Measurements from ENCODE around the gene ADAM12. TPM values are rescaled to one million over a fixed set of nuclear protein-coding genes. Genes with fewer than 3 reads are reported as not detected.

ADAM12 gene
- total RNA-seq, 4 donors from 2014 or later, result under 0.01 to 60.8 (median 0.64) TPM; not detected in 1

DNA sequence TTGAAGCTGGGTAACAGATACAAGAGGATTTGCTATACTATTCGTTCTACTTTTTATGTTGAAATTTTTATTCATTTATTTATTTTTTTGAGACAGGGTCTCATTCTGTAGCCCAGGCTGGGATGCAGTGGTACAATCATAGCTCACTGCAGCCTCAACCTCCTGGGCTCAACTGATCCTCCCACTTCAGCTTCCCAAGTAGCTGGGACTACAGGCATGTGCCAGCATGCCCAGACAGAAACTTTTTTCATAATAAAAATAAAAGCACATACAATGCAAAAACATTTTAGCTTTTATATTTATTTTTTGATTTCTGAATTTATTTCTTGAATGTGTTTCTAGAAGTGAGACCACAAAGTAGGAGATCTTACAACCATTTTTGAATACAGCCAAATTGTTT is 420.7 kb downstream of the ADAM12 start:
- no peaks in the 10 kb centered on the region for H3K9me3 ChIP-seq
- TF ChIP-seq POLR2A (IDR thresholded peaks at IDR 0.05), result no peak
- no peak for DNase-seq
- H3K27me3 ChIP-seq, result no peaks in the 10 kb centered on the region
- no peaks in the 10 kb centered on the region for H3K4me1 ChIP-seq
- no peaks in the 10 kb centered on the region for H3K36me3 ChIP-seq
- H3K4me3 ChIP-seq, result no peak overlapping the region
- intact Hi-C loops (cut with DNase I; ENCODE audit: low total_unique reads), result no loop called here
- no peak overlapping the region for H3K27ac ChIP-seq

DNA sequence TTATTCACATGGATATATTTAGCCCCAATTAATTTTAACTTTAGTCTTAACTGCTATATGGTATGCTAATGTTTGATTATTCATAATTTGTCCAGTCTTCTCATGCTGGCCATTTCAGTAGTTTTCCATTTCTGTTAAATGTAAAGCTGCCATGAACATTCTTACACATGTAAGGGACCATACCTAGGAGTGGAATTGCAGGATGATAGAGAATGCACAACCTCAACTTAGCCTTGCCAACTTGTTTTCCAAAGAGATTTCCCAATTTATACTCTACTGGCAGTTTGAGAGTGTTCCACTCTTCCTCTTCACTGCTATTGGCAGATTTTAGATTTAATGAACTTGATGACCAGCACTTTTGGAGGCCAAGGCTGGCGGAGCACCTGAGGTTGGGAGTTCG is 423.7 kb downstream of the ADAM12 start:
- intact Hi-C loops (cut with DNase I; ENCODE audit: low total_unique reads), result no loop called here
- Histone ChIP-seq H3K9me3 (no peaks in the 10 kb centered on the region), H3K4me1 (no peaks in the 10 kb centered on the region), H3K4me3 (no peak overlapping the region), H3K36me3 (no peaks in the 10 kb centered on the region), H3K27ac (no peak overlapping the region), H3K27me3 (no peaks in the 10 kb centered on the region)
- TF ChIP-seq POLR2A (IDR thresholded peaks at IDR 0.05), result no peak
- TF ChIP-seq, protein P1, sequence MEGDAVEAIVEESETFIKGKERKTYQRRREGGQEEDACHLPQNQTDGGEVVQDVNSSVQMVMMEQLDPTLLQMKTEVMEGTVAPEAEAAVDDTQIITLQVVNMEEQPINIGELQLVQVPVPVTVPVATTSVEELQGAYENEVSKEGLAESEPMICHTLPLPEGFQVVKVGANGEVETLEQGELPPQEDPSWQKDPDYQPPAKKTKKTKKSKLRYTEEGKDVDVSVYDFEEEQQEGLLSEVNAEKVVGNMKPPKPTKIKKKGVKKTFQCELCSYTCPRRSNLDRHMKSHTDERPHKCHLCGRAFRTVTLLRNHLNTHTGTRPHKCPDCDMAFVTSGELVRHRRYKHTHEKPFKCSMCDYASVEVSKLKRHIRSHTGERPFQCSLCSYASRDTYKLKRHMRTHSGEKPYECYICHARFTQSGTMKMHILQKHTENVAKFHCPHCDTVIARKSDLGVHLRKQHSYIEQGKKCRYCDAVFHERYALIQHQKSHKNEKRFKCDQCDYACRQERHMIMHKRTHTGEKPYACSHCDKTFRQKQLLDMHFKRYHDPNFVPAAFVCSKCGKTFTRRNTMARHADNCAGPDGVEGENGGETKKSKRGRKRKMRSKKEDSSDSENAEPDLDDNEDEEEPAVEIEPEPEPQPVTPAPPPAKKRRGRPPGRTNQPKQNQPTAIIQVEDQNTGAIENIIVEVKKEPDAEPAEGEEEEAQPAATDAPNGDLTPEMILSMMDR (IDR thresholded peaks at IDR 0.05), result no peak
- DNase-seq, result no peak

Small RNAs within 50 kb of the gene (small RNA-seq; reads per million reads assigned to genes)
- not detected for gene RNA5SP328

Data from uterus (tissue), 4 donors.